ENCODE measurements around the gene RAPSN.

Gene RAPSN

DNA sequence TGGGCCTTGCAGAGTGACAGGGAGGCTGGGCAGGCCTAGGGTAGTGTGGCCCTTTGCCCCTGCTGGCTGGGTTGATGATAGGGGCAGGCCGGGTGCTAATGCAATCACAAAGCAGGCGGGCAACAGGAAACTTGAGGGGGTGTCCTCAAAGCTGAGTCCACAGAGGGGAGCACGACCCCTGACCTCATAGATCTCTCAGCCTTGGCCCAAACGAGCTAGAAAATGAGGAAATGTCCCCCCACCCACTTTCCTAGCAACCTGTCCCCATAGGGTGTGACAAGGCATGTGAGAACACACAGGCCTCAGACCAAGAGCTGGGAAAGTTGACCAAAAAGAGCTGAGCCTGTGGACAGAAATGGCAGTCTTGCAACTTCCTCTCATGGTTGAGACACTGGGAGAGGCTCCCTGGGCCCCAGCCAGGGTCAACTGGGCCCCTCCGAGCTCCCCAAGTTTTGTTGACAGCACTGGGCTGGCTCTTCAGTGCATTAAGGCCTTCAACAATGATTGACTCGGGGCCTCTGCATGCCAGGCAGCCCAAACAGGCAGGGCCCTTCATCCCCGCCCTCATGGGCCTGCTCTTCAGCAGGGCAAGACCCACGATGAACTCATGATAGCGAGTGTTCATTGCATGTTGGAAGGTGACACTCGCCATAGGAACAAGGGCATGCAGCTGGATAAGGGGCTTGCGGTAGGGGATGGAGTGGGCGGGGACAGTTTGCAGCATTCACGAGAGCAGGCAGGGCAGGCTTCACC, 60.8 kb downstream of the RAPSN start:
- peaks cover 29% of the 10 kb centered on the region for H3K4me1 ChIP-seq (ENCODE audit: control insufficient read depth, low read length)
- no peak overlapping the region for H3K4me3 ChIP-seq (ENCODE audit: low read length)
- no peaks in the 10 kb centered on the region for H3K27me3 ChIP-seq (ENCODE audit: control insufficient read depth, low read length)
- H3K27ac ChIP-seq (ENCODE audit: low read depth, low read length) = no peak overlapping the region
- H3K79me2 ChIP-seq (ENCODE audit: control insufficient read depth, low read length) = no peaks in the 10 kb centered on the region
- no peaks in the 10 kb centered on the region for H3K36me3 ChIP-seq (ENCODE audit: control insufficient read depth, low read length)
- H3K9me3 ChIP-seq (ENCODE audit: control insufficient read depth, insufficient read depth, low read length) = no peaks in the 10 kb centered on the region
- H3K4me2 ChIP-seq (ENCODE audit: low read length) = no peak overlapping the region
- no peaks in the 10 kb centered on the region for H3F3A ChIP-seq (ENCODE audit: control insufficient read depth, insufficient read depth)
- TF ChIP-seq, protein P1, sequence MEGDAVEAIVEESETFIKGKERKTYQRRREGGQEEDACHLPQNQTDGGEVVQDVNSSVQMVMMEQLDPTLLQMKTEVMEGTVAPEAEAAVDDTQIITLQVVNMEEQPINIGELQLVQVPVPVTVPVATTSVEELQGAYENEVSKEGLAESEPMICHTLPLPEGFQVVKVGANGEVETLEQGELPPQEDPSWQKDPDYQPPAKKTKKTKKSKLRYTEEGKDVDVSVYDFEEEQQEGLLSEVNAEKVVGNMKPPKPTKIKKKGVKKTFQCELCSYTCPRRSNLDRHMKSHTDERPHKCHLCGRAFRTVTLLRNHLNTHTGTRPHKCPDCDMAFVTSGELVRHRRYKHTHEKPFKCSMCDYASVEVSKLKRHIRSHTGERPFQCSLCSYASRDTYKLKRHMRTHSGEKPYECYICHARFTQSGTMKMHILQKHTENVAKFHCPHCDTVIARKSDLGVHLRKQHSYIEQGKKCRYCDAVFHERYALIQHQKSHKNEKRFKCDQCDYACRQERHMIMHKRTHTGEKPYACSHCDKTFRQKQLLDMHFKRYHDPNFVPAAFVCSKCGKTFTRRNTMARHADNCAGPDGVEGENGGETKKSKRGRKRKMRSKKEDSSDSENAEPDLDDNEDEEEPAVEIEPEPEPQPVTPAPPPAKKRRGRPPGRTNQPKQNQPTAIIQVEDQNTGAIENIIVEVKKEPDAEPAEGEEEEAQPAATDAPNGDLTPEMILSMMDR (IDR thresholded peaks at IDR 0.05; ENCODE audit: low read depth, low read length, poor library complexity, severe bottlenecking) = no peak
- TF ChIP-seq EZH2phosphoT487 (IDR thresholded peaks at IDR 0.05; ENCODE audit: borderline replicate concordance, low read length) = no peak
- H3K9me2 ChIP-seq (replicated peaks; ENCODE audit: control insufficient read depth, low read length) = no peaks in the 10 kb centered on the region
- H4K20me1 ChIP-seq (ENCODE audit: control insufficient read depth, insufficient read depth, low read depth, low read length) = no peaks in the 10 kb centered on the region
